Liver (tissue), 9 donors: ENCODE measurements around the gene PDK3. TPM values are rescaled to one million over a fixed set of nuclear protein-coding genes. Genes with fewer than 3 reads are reported as not detected.

Source experiments
- DNase-seq: peaks from one replicate; pipeline ENCODE4 v3.0.0-alpha.2; 2017; ENCODE audit warnings: low spot score
- H3K27ac ChIP-seq, 2 donors: one replicate each; pipeline ENCODE4 v1.7.0; 2013; ENCODE audit warnings: inconsistent platforms in 2 of 2, low read length in 2 of 2, control low read depth in 1 of 2, low read depth in 1 of 2, mild to moderate bottlenecking in 1 of 2
- H3K27me3 ChIP-seq, 4 donors: one replicate each; pipeline versions ENCODE4 v1.6.1 to v1.7.0; 2013; ENCODE audit warnings: low read length in 3 of 4, inconsistent platforms in 1 of 4, mild to moderate bottlenecking in 1 of 4, moderate library complexity in 1 of 4; ENCODE audit not compliant: control insufficient read depth in 4 of 4, insufficient read depth in 4 of 4
- H3K36me3 ChIP-seq, 4 donors: one replicate each; pipeline versions ENCODE4 v1.6.1 to v1.7.0; 2013; ENCODE audit warnings: low read length in 3 of 4, mild to moderate bottlenecking in 3 of 4, low read depth in 1 of 4, moderate library complexity in 1 of 4; ENCODE audit not compliant: control insufficient read depth in 4 of 4, insufficient read depth in 3 of 4
- H3K4me1 ChIP-seq, 4 donors: one replicate each; pipeline versions ENCODE4 v1.6.1 to v1.7.0; 2013; ENCODE audit warnings: low read length in 3 of 4, mild to moderate bottlenecking in 3 of 4, moderate library complexity in 1 of 4; ENCODE audit not compliant: control insufficient read depth in 4 of 4, insufficient read depth in 4 of 4
- H3K4me3 ChIP-seq, 3 donors: one replicate each; pipeline versions ENCODE4 v1.6.1 to v1.7.0; 2013; ENCODE audit warnings: low read length in 3 of 3, control low read depth in 1 of 3, low read depth in 1 of 3, mild to moderate bottlenecking in 1 of 3
- H3K9ac ChIP-seq, 2 donors: one replicate each; pipeline ENCODE4 v1.7.0; 2013; ENCODE audit warnings: low read length in 2 of 2, mild to moderate bottlenecking in 2 of 2, moderate library complexity in 2 of 2, control low read depth in 1 of 2, low read depth in 1 of 2
- H3K9me3 ChIP-seq, 4 donors: one replicate each; pipeline versions ENCODE4 v1.6.1 to v1.7.0; 2013; ENCODE audit warnings: low read length in 3 of 4; ENCODE audit not compliant: control insufficient read depth in 4 of 4
- EGR1 ChIP-seq, 2 donors: IDR thresholded peaks; 2 replicates each; pipeline ENCODE4 v1.6.1; 2016 to 2018; ENCODE audit warnings: antibody characterized with exemption in 2 of 2, low read depth in 2 of 2
- FOXA1 ChIP-seq: IDR thresholded peaks from 2 replicates; pipeline ENCODE4 v1.6.1; 2016; ENCODE audit warnings: antibody characterized with exemption
- FOXA2 ChIP-seq: IDR thresholded peaks from 2 replicates; pipeline ENCODE4 v1.6.1; 2016; ENCODE audit warnings: antibody characterized with exemption
- GABPA ChIP-seq, 2 donors: IDR thresholded peaks in 1 of 2; conservative IDR thresholded peaks in 1 of 2; 2 replicates each; pipeline ENCODE4 v1.6.1; 2016; ENCODE audit warnings: antibody characterized with exemption in 2 of 2, mild to moderate bottlenecking in 1 of 2, moderate library complexity in 1 of 2
- HNF4A ChIP-seq, 2 donors: conservative IDR thresholded peaks; 2 replicates each; pipeline ENCODE4 v1.6.1; 2016; ENCODE audit warnings: antibody characterized with exemption in 2 of 2, mild to moderate bottlenecking in 2 of 2
- HNF4G ChIP-seq: IDR thresholded peaks from 2 replicates; pipeline ENCODE4 v1.6.1; 2016; ENCODE audit warnings: antibody characterized with exemption
- NR2F2 ChIP-seq: IDR thresholded peaks from 2 replicates; pipeline ENCODE4 v1.6.1; 2016; ENCODE audit warnings: antibody characterized with exemption
- RAD21 ChIP-seq, 2 donors: IDR thresholded peaks; 2 replicates each; pipeline ENCODE4 v1.6.1; 2016; ENCODE audit warnings: antibody characterized with exemption in 2 of 2, mild to moderate bottlenecking in 2 of 2
- RXRA ChIP-seq, 2 donors: IDR thresholded peaks; 2 replicates each; pipeline ENCODE4 v1.6.1; 2017 to 2018; ENCODE audit warnings: antibody characterized with exemption in 2 of 2, mild to moderate bottlenecking in 1 of 2
- SP1 ChIP-seq: IDR thresholded peaks from 2 replicates; pipeline ENCODE4 v1.6.1; 2018; ENCODE audit warnings: antibody characterized with exemption, mild to moderate bottlenecking
- TAF1 ChIP-seq: conservative IDR thresholded peaks from 2 replicates; pipeline ENCODE4 v1.6.1; 2016; ENCODE audit warnings: antibody characterized with exemption, mild to moderate bottlenecking
- WGBS: extraction: QIAGEN DNeasy Blood & Tissue Kit; methylation state at CpG from one replicate; pipeline ENCODE4 v1.1.7; 2013; 5-methylcytosine and 5-hydroxymethylcytosine counted together
- polyA plus RNA-seq, 2 donors: library from polyadenylated mRNA; stranded (reverse) in 1 of 2; unstranded in 1 of 2; fragments of 200-250 nt in 1 of 2; fragments of >200 nt in 1 of 2; fragmentation: Nextera tagmentation in 1 of 2; extraction: Ambion mirVana in 1 of 2; gene quantifications; one replicate each; pipeline versions ENCODE4 v1.2.1 to v1.2.3, GENCODE V29; 2013 to 2015
- total RNA-seq, 2 donors: library from RNA; depleted of rRNA; stranded (reverse); fragments of >200 nt; gene quantifications; one replicate each; pipeline ENCODE4 v1.2.3, GENCODE V29; 2014
- TF ChIP-seq, protein P1 (sequence below): fragments of 150-350 bp; IDR thresholded peaks from 2 replicates; pipeline ENCODE4 v1.5.1; 2017; ENCODE audit warnings: improper control_type of control experiment, low read depth, low read length; ENCODE audit not compliant: missing input control
- TF ChIP-seq, protein P2 (sequence below): IDR thresholded peaks from 2 replicates; pipeline ENCODE4 v1.6.1; 2016; ENCODE audit warnings: antibody characterized with exemption
- TF ChIP-seq, protein P3 (sequence below): IDR thresholded peaks from 2 replicates; pipeline ENCODE4 v1.6.1; 2016; ENCODE audit warnings: antibody characterized with exemption
- TF ChIP-seq, protein P4 (sequence below): IDR thresholded peaks from 2 replicates; pipeline ENCODE4 v1.6.1; 2016; ENCODE audit warnings: antibody characterized with exemption, mild to moderate bottlenecking
- donor health status: healthy.
- donor health status: healthy.
- donor health status: healthy.
- donor health status: healthy.
- donor health status: healthy.

Gene PDK3
- total and polyA plus RNA-seq, 4 donors: 6.0 to 14.0 (median 13.5) TPM

DNA sequence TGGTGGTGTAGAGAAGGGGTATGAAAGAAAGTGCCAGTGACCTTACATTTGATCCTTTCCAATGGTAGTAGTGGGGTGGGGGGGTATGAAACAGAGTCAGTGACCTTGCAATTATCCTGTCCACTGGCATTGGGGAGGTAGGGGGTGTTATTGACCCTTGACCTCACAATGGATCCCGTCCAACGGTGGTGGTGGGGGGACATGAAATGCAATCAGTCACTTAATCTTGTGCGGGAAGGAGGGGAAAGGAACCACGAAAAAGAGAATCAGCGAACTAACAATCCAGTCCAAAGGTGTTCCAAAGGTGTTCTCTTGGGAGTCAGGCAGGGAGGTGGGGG, 619 bp upstream of the PDK3 start:
- H3K9ac ChIP-seq: peak overlapping the region in 1 of 2 donors; percentile 72
- H3K4me1 ChIP-seq: peaks cover 3 to 9% (median 4%) of the 10 kb centered on the region in 4 donors
- 0% methylated on average over 5 of the region's 5 CpGs for WGBS
- H3K27me3 ChIP-seq: no peaks in the 10 kb centered on the region
- H3K4me3 ChIP-seq: peak overlapping the region; percentile 30 to 63 (median 59)
- no peak for DNase-seq
- H3K36me3 ChIP-seq: no peaks in the 10 kb centered on the region
- TF ChIP-seq EGR1 (IDR thresholded peaks at IDR 0.05; ENCODE audit: low read depth in 2 of 2): no peak
- TF ChIP-seq GABPA (IDR thresholded peaks at IDR 0.05 in 1 of 2, conservative IDR thresholded peaks at IDR 0.05 in 1 of 2): no peak
- peak in 1 of 2 donors; percentile 20 for TF ChIP-seq RXRA (IDR thresholded peaks at IDR 0.05)
- TF ChIP-seq HNF4A (conservative IDR thresholded peaks at IDR 0.05): no peak
- H3K27ac ChIP-seq: peak overlapping the region; percentile 66 to 86
- H3K9me3 ChIP-seq: no peaks in the 10 kb centered on the region

DNA sequence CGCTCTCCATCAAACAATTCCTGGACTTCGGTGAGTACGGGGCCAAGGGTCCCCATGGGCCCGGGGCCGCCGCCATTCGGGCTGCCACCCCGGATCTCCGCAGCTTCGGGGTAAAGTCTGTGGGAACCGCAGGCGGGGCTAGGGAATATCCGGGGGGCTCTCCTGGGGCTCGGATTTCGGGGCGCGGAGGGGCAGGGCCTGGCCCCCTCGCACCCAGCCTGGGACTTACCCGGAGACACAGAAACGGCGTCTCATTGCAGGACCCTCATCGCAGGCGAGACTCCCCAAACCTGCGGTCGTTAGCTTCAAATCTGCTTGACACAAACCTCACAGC, 413 bp downstream of the PDK3 start:
- Histone ChIP-seq H3K9me3 (no peaks in the 10 kb centered on the region), H3K4me3 (peak overlapping the region; percentile 44 to 81 (median 66)), H3K27me3 (no peaks in the 10 kb centered on the region), H3K27ac (peak overlapping the region; percentile 82 to 86), H3K36me3 (no peaks in the 10 kb centered on the region), H3K9ac (peak overlapping the region in 1 of 2 donors; percentile 38), H3K4me1 (peaks cover 3 to 9% (median 4%) of the 10 kb centered on the region in 4 donors)
- TF ChIP-seq NR2F2 (no peak), GABPA (IDR thresholded peaks at IDR 0.05 in 1 of 2, conservative IDR thresholded peaks at IDR 0.05 in 1 of 2) (no peak), HNF4A (conservative IDR thresholded peaks at IDR 0.05) (no peak), SP1 (no peak), EGR1 (IDR thresholded peaks at IDR 0.05; ENCODE audit: low read depth in 2 of 2) (no peak), RAD21 (IDR thresholded peaks at IDR 0.05) (no peak)
- TF ChIP-seq, protein P1, sequence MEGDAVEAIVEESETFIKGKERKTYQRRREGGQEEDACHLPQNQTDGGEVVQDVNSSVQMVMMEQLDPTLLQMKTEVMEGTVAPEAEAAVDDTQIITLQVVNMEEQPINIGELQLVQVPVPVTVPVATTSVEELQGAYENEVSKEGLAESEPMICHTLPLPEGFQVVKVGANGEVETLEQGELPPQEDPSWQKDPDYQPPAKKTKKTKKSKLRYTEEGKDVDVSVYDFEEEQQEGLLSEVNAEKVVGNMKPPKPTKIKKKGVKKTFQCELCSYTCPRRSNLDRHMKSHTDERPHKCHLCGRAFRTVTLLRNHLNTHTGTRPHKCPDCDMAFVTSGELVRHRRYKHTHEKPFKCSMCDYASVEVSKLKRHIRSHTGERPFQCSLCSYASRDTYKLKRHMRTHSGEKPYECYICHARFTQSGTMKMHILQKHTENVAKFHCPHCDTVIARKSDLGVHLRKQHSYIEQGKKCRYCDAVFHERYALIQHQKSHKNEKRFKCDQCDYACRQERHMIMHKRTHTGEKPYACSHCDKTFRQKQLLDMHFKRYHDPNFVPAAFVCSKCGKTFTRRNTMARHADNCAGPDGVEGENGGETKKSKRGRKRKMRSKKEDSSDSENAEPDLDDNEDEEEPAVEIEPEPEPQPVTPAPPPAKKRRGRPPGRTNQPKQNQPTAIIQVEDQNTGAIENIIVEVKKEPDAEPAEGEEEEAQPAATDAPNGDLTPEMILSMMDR: no peak
- TF ChIP-seq, protein P2, sequence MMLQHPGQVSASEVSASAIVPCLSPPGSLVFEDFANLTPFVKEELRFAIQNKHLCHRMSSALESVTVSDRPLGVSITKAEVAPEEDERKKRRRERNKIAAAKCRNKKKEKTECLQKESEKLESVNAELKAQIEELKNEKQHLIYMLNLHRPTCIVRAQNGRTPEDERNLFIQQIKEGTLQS: no peak
- DNase-seq: no peak
- 1% methylated on average over 25 of the region's 25 CpGs for WGBS

DNA sequence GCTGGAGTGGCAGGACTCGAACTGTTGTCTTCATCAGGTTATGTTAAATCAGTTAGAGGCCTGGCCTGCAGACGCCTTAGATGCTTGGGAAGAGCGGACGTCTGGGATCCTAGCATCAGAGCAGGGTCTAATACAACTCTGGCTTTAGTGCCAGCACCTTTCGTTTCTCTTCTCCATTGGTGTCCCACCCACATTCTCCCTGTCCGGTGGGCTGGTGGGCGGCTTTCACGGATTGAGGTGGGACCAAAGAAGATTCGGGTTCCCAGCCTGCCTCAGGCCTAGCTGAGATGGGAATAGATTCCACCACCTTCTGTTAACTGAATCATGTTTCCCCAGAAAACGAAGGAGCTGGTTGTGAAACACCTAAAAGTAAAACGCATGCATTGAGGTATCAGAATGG, 939 bp downstream of the PDK3 start:
- DNase-seq: no peak
- peak overlapping the region in 1 of 2 donors; percentile 7 for H3K27ac ChIP-seq
- no peaks in the 10 kb centered on the region for H3K27me3 ChIP-seq
- peak overlapping the region in 1 of 2 donors; percentile 38 for H3K9ac ChIP-seq
- WGBS: 26% methylated on average over 11 of the region's 11 CpGs
- no peaks in the 10 kb centered on the region for H3K36me3 ChIP-seq
- peaks cover 3 to 9% (median 4%) of the 10 kb centered on the region in 4 donors for H3K4me1 ChIP-seq
- no peak for TF ChIP-seq RXRA (IDR thresholded peaks at IDR 0.05)
- H3K9me3 ChIP-seq: no peaks in the 10 kb centered on the region
- peak overlapping the region in 2 of 3 donors; percentile 9 to 81 for H3K4me3 ChIP-seq

DNA sequence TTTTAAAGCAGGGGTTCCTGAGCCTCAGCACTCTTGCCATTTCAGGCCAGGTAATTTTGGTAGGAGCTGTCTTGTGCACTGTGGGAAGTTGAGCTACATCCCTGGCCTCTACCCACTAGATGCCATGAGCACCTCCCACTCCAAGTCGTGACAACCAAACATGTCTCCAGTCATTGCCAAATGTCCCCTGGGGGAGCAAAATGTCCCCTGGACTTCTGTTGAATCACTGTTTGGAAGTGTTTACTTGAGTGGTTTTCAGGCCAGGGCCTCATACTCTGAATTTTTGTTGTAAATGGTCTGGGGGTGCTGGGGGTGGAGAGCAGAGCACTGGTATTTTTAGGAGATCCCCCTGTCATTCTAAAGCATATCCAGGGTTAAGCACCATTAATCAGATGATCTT, 3.2 kb downstream of the PDK3 start:
- DNase-seq: no peak
- WGBS: 13% methylated on average over 1 of the region's 1 CpG
- H3K27me3 ChIP-seq: no peaks in the 10 kb centered on the region
- peaks cover 3 to 9% (median 4%) of the 10 kb centered on the region in 4 donors for H3K4me1 ChIP-seq
- no peak for TF ChIP-seq FOXA1
- TF ChIP-seq, protein P3, sequence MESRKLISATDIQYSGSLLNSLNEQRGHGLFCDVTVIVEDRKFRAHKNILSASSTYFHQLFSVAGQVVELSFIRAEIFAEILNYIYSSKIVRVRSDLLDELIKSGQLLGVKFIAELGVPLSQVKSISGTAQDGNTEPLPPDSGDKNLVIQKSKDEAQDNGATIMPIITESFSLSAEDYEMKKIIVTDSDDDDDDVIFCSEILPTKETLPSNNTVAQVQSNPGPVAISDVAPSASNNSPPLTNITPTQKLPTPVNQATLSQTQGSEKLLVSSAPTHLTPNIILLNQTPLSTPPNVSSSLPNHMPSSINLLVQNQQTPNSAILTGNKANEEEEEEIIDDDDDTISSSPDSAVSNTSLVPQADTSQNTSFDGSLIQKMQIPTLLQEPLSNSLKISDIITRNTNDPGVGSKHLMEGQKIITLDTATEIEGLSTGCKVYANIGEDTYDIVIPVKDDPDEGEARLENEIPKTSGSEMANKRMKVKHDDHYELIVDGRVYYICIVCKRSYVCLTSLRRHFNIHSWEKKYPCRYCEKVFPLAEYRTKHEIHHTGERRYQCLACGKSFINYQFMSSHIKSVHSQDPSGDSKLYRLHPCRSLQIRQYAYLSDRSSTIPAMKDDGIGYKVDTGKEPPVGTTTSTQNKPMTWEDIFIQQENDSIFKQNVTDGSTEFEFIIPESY: no peak
- TF ChIP-seq TAF1: no peak
- no peak for TF ChIP-seq RXRA (IDR thresholded peaks at IDR 0.05)
- TF ChIP-seq, protein P2: no peak
- TF ChIP-seq HNF4A (conservative IDR thresholded peaks at IDR 0.05): no peak
- TF ChIP-seq NR2F2: no peak
- TF ChIP-seq, protein P4, sequence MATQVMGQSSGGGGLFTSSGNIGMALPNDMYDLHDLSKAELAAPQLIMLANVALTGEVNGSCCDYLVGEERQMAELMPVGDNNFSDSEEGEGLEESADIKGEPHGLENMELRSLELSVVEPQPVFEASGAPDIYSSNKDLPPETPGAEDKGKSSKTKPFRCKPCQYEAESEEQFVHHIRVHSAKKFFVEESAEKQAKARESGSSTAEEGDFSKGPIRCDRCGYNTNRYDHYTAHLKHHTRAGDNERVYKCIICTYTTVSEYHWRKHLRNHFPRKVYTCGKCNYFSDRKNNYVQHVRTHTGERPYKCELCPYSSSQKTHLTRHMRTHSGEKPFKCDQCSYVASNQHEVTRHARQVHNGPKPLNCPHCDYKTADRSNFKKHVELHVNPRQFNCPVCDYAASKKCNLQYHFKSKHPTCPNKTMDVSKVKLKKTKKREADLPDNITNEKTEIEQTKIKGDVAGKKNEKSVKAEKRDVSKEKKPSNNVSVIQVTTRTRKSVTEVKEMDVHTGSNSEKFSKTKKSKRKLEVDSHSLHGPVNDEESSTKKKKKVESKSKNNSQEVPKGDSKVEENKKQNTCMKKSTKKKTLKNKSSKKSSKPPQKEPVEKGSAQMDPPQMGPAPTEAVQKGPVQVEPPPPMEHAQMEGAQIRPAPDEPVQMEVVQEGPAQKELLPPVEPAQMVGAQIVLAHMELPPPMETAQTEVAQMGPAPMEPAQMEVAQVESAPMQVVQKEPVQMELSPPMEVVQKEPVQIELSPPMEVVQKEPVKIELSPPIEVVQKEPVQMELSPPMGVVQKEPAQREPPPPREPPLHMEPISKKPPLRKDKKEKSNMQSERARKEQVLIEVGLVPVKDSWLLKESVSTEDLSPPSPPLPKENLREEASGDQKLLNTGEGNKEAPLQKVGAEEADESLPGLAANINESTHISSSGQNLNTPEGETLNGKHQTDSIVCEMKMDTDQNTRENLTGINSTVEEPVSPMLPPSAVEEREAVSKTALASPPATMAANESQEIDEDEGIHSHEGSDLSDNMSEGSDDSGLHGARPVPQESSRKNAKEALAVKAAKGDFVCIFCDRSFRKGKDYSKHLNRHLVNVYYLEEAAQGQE: no peak
- TF ChIP-seq HNF4G: no peak
- TF ChIP-seq FOXA2: no peak
- TF ChIP-seq RAD21 (IDR thresholded peaks at IDR 0.05): no peak
- no peak overlapping the region for H3K9ac ChIP-seq
- no peak overlapping the region for H3K4me3 ChIP-seq
- no peak overlapping the region for H3K27ac ChIP-seq
- H3K9me3 ChIP-seq: no peaks in the 10 kb centered on the region
- H3K36me3 ChIP-seq: no peaks in the 10 kb centered on the region
